Measurements from ENCODE around the gene DDX51.

DDX51 gene

DNA sequence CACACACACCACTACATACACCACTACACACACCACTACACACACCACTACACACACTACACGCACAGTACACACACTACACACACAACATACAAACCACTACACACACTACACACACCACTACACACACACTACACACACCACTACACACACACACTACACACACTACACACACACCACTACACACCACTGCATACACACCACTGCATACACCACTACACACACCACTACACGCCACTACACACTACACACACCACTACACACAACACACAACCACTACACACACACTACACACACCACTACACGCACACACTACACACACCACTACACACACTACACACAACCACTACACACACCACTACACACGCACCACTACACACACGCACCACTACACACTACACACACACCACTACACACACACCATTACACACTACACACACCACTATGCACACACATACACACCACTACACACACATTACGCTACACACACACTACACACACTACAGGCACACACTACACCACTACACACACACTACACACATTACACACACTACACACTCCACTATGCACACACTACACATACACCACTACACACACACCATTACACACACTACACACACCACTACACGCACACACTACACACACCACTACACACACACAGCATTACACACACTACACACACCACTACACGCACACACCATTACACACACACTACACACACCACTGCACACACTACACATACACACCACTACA lies 12.6 kb upstream of the DDX51 start:
- FAIRE-seq (no peak), DNase-seq (ENCODE audit: insufficient read length, low spot score) (no peak)
- TF ChIP-seq TAF1 (IDR thresholded peaks at IDR 0.05; ENCODE audit: low read depth, low read length), result no peak
- TF ChIP-seq PAX5 (IDR thresholded peaks at IDR 0.05; ENCODE audit: insufficient read depth, low read length, severe bottlenecking), result no peak
- no peak for TF ChIP-seq POU2F2 (IDR thresholded peaks at IDR 0.05; ENCODE audit: low read depth, low read length)
- TF ChIP-seq SPI1 (IDR thresholded peaks at IDR 0.05; ENCODE audit: low read depth, low read length), result no peak
- TF ChIP-seq POLR2A (IDR thresholded peaks at IDR 0.05; ENCODE audit: low read depth, low read length), result no peak
- no peak for TF ChIP-seq POLR2AphosphoS5 (IDR thresholded peaks at IDR 0.05; ENCODE audit: low read depth, low read length)

DNA sequence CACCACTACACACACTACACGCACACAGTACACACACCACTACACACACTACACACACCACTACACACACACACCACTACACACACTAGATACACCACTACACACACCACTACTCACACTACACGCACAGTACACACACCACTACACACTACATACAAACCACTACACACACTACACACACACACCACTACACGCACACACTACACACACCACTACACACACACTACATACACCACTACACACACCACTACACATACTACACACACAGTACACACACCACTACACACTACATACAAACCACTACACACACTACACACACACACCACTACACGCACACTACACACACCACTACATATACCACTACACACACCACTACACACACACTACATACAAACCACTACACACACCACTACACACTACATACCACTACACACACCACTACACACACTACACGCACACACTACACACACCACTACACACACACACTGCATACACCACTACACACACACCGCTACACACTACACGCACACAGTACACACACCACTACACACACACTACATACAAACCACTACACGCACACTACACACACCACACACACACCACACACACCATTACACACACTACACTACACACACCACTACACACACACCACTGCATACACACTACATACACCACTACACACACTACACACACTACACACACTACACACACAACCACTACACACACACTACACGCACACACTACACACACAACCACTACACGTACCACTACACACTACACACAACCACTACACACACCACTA lies 11.9 kb upstream of the DDX51 start:
- FAIRE-seq (peak; percentile 97), DNase-seq (ENCODE audit: insufficient read length, low spot score) (no peak)
- TF ChIP-seq TAF1 (IDR thresholded peaks at IDR 0.05; ENCODE audit: low read depth, low read length) (no peak), POU2F2 (IDR thresholded peaks at IDR 0.05; ENCODE audit: low read depth, low read length) (no peak), POLR2A (IDR thresholded peaks at IDR 0.05; ENCODE audit: low read depth, low read length) (no peak), POLR2AphosphoS5 (IDR thresholded peaks at IDR 0.05; ENCODE audit: low read depth, low read length) (no peak), PAX5 (IDR thresholded peaks at IDR 0.05; ENCODE audit: insufficient read depth, low read length, severe bottlenecking) (no peak), SPI1 (IDR thresholded peaks at IDR 0.05; ENCODE audit: low read depth, low read length) (no peak)

GRCh38 chr12:132154941-132155770 lies 11.0 kb upstream of the DDX51 start:
- DNase-seq (ENCODE audit: insufficient read length, low spot score), result no peak
- TF ChIP-seq POLR2A (IDR thresholded peaks at IDR 0.05; ENCODE audit: low read depth, low read length) (no peak), PAX5 (IDR thresholded peaks at IDR 0.05; ENCODE audit: insufficient read depth, low read length, severe bottlenecking) (no peak), POU2F2 (IDR thresholded peaks at IDR 0.05; ENCODE audit: low read depth, low read length) (no peak), SPI1 (IDR thresholded peaks at IDR 0.05; ENCODE audit: low read depth, low read length) (no peak), TAF1 (IDR thresholded peaks at IDR 0.05; ENCODE audit: low read depth, low read length) (no peak), POLR2AphosphoS5 (IDR thresholded peaks at IDR 0.05; ENCODE audit: low read depth, low read length) (no peak)
- no peak for FAIRE-seq

GRCh38 chr12:132154341-132154761 lies 10.2 kb upstream of the DDX51 start:
- FAIRE-seq (no peak), DNase-seq (ENCODE audit: insufficient read length, low spot score) (no peak)
- no peak for TF ChIP-seq POU2F2 (IDR thresholded peaks at IDR 0.05; ENCODE audit: low read depth, low read length)
- TF ChIP-seq TAF1 (IDR thresholded peaks at IDR 0.05; ENCODE audit: low read depth, low read length), result no peak
- TF ChIP-seq POLR2AphosphoS5 (IDR thresholded peaks at IDR 0.05; ENCODE audit: low read depth, low read length), result no peak
- no peak for TF ChIP-seq POLR2A (IDR thresholded peaks at IDR 0.05; ENCODE audit: low read depth, low read length)
- no peak for TF ChIP-seq PAX5 (IDR thresholded peaks at IDR 0.05; ENCODE audit: insufficient read depth, low read length, severe bottlenecking)
- TF ChIP-seq SPI1 (IDR thresholded peaks at IDR 0.05; ENCODE audit: low read depth, low read length), result no peak

DNA sequence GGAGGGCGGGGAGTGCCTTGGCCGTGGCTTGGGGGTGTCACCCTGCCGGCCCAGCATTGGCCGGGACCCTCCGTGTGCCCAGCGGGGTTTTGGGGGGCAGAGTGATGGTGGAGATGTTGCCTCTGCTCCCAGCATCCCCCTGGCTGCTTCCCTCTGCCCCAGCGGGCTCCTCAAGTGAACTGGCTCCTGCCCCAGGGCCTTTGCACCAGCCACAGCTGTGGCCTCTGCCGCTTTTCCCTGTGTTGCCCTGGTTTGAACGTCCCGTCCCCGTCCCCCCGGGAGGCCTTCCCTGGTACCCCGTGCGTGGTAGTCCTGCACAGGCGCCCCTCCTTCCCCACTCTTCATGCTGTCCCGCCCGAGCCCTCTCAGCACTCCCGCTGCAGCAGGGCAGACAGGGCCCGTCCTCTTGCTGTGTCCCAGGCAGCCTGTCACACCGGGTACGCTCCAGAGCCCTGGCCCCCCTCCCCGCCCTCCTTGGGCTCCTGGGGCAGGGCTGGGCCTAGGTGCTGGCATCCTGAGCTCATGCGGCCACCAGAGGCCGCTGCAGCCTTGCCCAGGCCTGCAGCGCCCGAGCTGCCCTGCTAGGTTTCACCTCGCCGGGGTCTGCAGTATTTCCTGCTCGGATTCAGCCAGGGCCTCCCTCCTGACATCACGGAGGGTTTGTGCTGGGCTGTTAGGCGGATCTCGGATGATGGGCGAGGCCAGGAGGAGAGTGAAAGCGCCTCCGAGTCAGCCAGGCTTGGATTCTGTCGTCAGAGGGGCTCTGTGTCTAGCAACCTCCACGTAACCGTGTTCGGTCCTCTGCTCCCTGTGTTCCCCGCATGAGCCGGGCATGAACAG lies 9.6 kb upstream of the DDX51 start:
- TF ChIP-seq POLR2AphosphoS5 (IDR thresholded peaks at IDR 0.05; ENCODE audit: low read depth, low read length) (no peak), POU2F2 (IDR thresholded peaks at IDR 0.05; ENCODE audit: low read depth, low read length) (no peak), SPI1 (IDR thresholded peaks at IDR 0.05; ENCODE audit: low read depth, low read length) (no peak), TAF1 (IDR thresholded peaks at IDR 0.05; ENCODE audit: low read depth, low read length) (no peak), PAX5 (IDR thresholded peaks at IDR 0.05; ENCODE audit: insufficient read depth, low read length, severe bottlenecking) (no peak)
- DNase-seq (ENCODE audit: insufficient read length, low spot score) (peak; percentile 98), FAIRE-seq (peak; percentile 33)

DNA sequence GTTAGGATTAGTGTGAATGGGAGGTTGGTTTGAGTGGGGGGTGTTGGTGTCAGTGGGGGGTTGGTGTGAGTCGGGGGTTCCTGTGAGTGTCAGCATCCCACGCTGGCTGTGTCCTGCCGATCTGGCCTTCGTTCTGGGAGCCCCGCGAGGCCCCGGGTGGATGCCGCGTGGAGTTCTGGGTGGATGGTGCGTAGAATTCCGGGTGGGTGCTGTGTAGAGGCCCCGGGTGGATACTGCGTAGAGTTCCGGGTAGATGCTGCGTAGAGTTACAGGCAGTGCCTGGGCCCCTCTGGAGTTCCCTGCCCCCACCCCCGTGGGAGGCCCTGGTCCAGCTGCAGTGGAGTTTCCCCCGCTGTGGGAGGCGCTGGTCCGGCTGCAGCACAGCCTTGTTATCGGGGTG lies 8.8 kb upstream of the DDX51 start:
- TF ChIP-seq POU2F2 (IDR thresholded peaks at IDR 0.05; ENCODE audit: low read depth, low read length), result no peak
- no peak for TF ChIP-seq TAF1 (IDR thresholded peaks at IDR 0.05; ENCODE audit: low read depth, low read length)
- TF ChIP-seq POLR2A (IDR thresholded peaks at IDR 0.05; ENCODE audit: low read depth, low read length), result no peak
- no peak for TF ChIP-seq POLR2AphosphoS5 (IDR thresholded peaks at IDR 0.05; ENCODE audit: low read depth, low read length)
- TF ChIP-seq PAX5 (IDR thresholded peaks at IDR 0.05; ENCODE audit: insufficient read depth, low read length, severe bottlenecking), result no peak
- no peak for TF ChIP-seq SPI1 (IDR thresholded peaks at IDR 0.05; ENCODE audit: low read depth, low read length)
- FAIRE-seq, result no peak
- DNase-seq (ENCODE audit: insufficient read length, low spot score), result no peak

DNA sequence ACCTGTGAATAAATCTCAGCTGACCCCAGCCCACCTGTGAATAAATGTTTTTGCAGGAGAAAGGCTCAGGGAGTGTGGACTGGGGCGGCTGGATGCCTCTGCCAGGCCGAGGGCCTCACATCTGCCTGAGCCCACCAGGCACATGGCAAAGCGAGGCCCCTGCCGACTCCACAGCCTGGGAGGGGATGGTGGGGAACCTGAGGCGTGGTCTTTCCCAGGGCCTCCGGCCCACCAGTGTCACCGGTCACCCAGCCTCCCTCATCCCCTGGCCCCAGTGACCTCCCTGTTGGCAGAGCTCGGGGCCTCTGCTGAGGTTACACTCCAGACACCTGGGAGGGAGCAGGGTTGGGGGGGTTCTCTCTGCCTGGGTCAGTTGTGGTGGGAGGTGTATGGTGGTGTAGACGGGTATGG lies 8.3 kb upstream of the DDX51 start:
- FAIRE-seq (no peak), DNase-seq (ENCODE audit: insufficient read length, low spot score) (no peak)
- no peak for TF ChIP-seq TAF1 (IDR thresholded peaks at IDR 0.05; ENCODE audit: low read depth, low read length)
- TF ChIP-seq POLR2AphosphoS5 (IDR thresholded peaks at IDR 0.05; ENCODE audit: low read depth, low read length), result no peak
- TF ChIP-seq PAX5 (IDR thresholded peaks at IDR 0.05; ENCODE audit: insufficient read depth, low read length, severe bottlenecking), result no peak
- TF ChIP-seq POLR2A (IDR thresholded peaks at IDR 0.05; ENCODE audit: low read depth, low read length), result no peak
- no peak for TF ChIP-seq POU2F2 (IDR thresholded peaks at IDR 0.05; ENCODE audit: low read depth, low read length)
- TF ChIP-seq SPI1 (IDR thresholded peaks at IDR 0.05; ENCODE audit: low read depth, low read length), result no peak

- TF ChIP-seq POLR2A (IDR thresholded peaks at IDR 0.05; ENCODE audit: low read depth, low read length) (no peak), POLR2AphosphoS5 (IDR thresholded peaks at IDR 0.05; ENCODE audit: low read depth, low read length) (no peak), SPI1 (IDR thresholded peaks at IDR 0.05; ENCODE audit: low read depth, low read length) (no peak), PAX5 (IDR thresholded peaks at IDR 0.05; ENCODE audit: insufficient read depth, low read length, severe bottlenecking) (no peak), TAF1 (IDR thresholded peaks at IDR 0.05; ENCODE audit: low read depth, low read length) (no peak), POU2F2 (IDR thresholded peaks at IDR 0.05; ENCODE audit: low read depth, low read length) (no peak)
- DNase-seq (ENCODE audit: insufficient read length, low spot score) (no peak), FAIRE-seq (no peak)
Observed at GRCh38 chr12:132151766-132152410, 7.8 kb upstream of the DDX51 start.

Data from GM12891 (cell line).